CD14-positive monocyte (primary cell): ENCODE data around the gene KIF16B. TPM values are rescaled to one million over a fixed set of nuclear protein-coding genes. Genes with fewer than 3 reads are reported as not detected.

Source experiments
- DNase-seq, 3 donors: peaks; one replicate each; pipeline ENCODE4 v3.0.0-alpha.2; 2011 to 2022
- H2AFZ ChIP-seq: 2 replicates; pipeline ENCODE4 v1.6.0; 2012; ENCODE audit warnings: mild to moderate bottlenecking, low read depth, low read length, inconsistent platforms; ENCODE audit not compliant: insufficient read depth, poor library complexity, severe bottlenecking
- H3K27ac ChIP-seq, 2 donors: 1 replicate in 1 of 2; 2 replicates in 1 of 2; pipeline ENCODE4 v1.5.1; 2012 to 2013; ENCODE audit warnings: low read length in 2 of 2, control low read depth in 1 of 2, inconsistent platforms in 1 of 2, low read depth in 1 of 2, mild to moderate bottlenecking in 1 of 2
- H3K27me3 ChIP-seq, 2 donors: one replicate each; pipeline versions ENCODE4 v1.6.0 to v1.6.1; 2011 to 2013; ENCODE audit warnings: low read length in 2 of 2; ENCODE audit not compliant: control insufficient read depth in 2 of 2, insufficient read depth in 2 of 2
- H3K36me3 ChIP-seq, 2 donors: replicated peaks in 1 of 2; 1 replicate in 1 of 2; 2 replicates in 1 of 2; pipeline versions ENCODE4 v1.5.1 to v1.6.1; 2012 to 2013; ENCODE audit warnings: low read length in 2 of 2, control low read depth in 1 of 2, inconsistent platforms in 1 of 2, mild to moderate bottlenecking in 1 of 2; ENCODE audit not compliant: insufficient read depth in 2 of 2, control insufficient read depth in 1 of 2
- H3K4me1 ChIP-seq, 2 donors: 1 replicate in 1 of 2; 2 replicates in 1 of 2; pipeline versions ENCODE4 v1.5.1 to v1.6.1; 2012 to 2013; ENCODE audit warnings: low read length in 2 of 2, control low read depth in 1 of 2, inconsistent platforms in 1 of 2, mild to moderate bottlenecking in 1 of 2, moderate library complexity in 1 of 2; ENCODE audit not compliant: insufficient read depth in 2 of 2, control insufficient read depth in 1 of 2
- H3K4me2 ChIP-seq: replicated peaks from 2 replicates; pipeline ENCODE3; 2012; ENCODE audit warnings: low read length, moderate library complexity, mild to moderate bottlenecking; ENCODE audit not compliant: poor library complexity, severe bottlenecking; ENCODE audit errors: extremely low read depth
- H3K4me3 ChIP-seq, 3 experiments: fragments of 200-600 bp in 1 of 3; sonication (generic) in 1 of 3; replicated peaks in 1 of 3; 1 replicate in 2 of 3; 2 replicates in 1 of 3; pipeline ENCODE4 v1.5.1; 2011 to 2013; ENCODE audit warnings: low read length in 3 of 3, mild to moderate bottlenecking in 3 of 3, control low read depth in 2 of 3, low read depth in 2 of 3, inconsistent platforms in 1 of 3, moderate library complexity in 1 of 3
- H3K79me2 ChIP-seq: 2 replicates; pipeline ENCODE4 v1.6.0; 2012; ENCODE audit warnings: mild to moderate bottlenecking, control low read depth, inconsistent platforms, low read length, moderate library complexity; ENCODE audit not compliant: insufficient read depth
- H3K9ac ChIP-seq: 2 replicates; pipeline ENCODE4 v1.6.0; 2017; ENCODE audit warnings: low read length, mild to moderate bottlenecking; ENCODE audit not compliant: insufficient read depth, poor library complexity, severe bottlenecking
- H3K9me3 ChIP-seq, 2 donors: replicated peaks in 1 of 2; 1 replicate in 1 of 2; 2 replicates in 1 of 2; pipeline versions ENCODE4 v1.5.1 to v1.6.1; 2012 to 2013; ENCODE audit warnings: low read length in 2 of 2, control low read depth in 1 of 2; ENCODE audit not compliant: control insufficient read depth in 1 of 2, insufficient read depth in 1 of 2
- H4K20me1 ChIP-seq: 2 replicates; pipeline ENCODE4 v1.6.0; 2012; ENCODE audit warnings: mild to moderate bottlenecking, low read length, control low read depth, moderate library complexity; ENCODE audit not compliant: insufficient read depth
- H3K27ac Mint-ChIP-seq, 7 donors: one replicate each; pipeline ENCODE4 v1.8.0; 2020; ENCODE audit warnings: mild to moderate bottlenecking in 7 of 7, mixed read lengths in 7 of 7, moderate library complexity in 6 of 7, inconsistent platforms in 2 of 7
- H3K27me3 Mint-ChIP-seq, 3 donors: one replicate each; pipeline ENCODE4 v1.8.0; 2021 to 2022; ENCODE audit warnings: low read depth in 3 of 3, mild to moderate bottlenecking in 3 of 3, mixed read lengths in 3 of 3, moderate library complexity in 3 of 3, inconsistent platforms in 1 of 3
- H3K36me3 Mint-ChIP-seq, 2 donors: one replicate each; pipeline ENCODE4 v1.8.0; 2020; ENCODE audit warnings: mixed read lengths in 2 of 2, inconsistent platforms in 1 of 2, mild to moderate bottlenecking in 1 of 2
- H3K4me1 Mint-ChIP-seq: one replicate; pipeline ENCODE4 v1.8.0; 2020; ENCODE audit warnings: mild to moderate bottlenecking, mixed read lengths
- H3K4me3 Mint-ChIP-seq, 2 donors: one replicate each; pipeline ENCODE4 v1.8.0; 2020; ENCODE audit warnings: mild to moderate bottlenecking in 2 of 2, mixed read lengths in 2 of 2, moderate library complexity in 1 of 2
- H3K9me3 Mint-ChIP-seq, 7 donors: one replicate each; pipeline ENCODE4 v1.8.0; 2020 to 2022; ENCODE audit warnings: mixed read lengths in 7 of 7, mild to moderate bottlenecking in 6 of 7, moderate library complexity in 6 of 7, inconsistent platforms in 2 of 7
- WGBS: methylation state at CpG from one replicate; pipeline ENCODE4 v1.1.5; 2013; ENCODE audit warnings: missing lambda C conversion rate; ENCODE audit not compliant: insufficient coverage; 5-methylcytosine and 5-hydroxymethylcytosine counted together
- intact Hi-C, 2 donors: fragments of 100-400 bp; cut with micrococcal nuclease; formaldehyde crosslinking; loops; one replicate each; pipeline versions ENCODE4 v1.15.0 to v1.15.1; 2023
- polyA plus RNA-seq, 3 donors: library from polyadenylated mRNA; depleted of rRNA in 1 of 3; unstranded in 2 of 3; stranded (reverse) in 1 of 3; fragments of 300-500 nt in 2 of 3; fragments of >200 nt in 1 of 3; fragmentation: Illumina TruSeq in 2 of 3; gene quantifications; 1 replicate in 2 of 3; 2 replicates in 1 of 3; pipeline ENCODE4 v1.2.3, GENCODE V29; 2012 to 2021
- TF ChIP-seq, protein P1 (sequence below): fragments of 200-600 bp; IDR thresholded peaks from one replicate; pipeline ENCODE4 v1.8.0; 2022; ENCODE audit warnings: antibody characterized with exemption, mild to moderate bottlenecking

The KIF16B gene
- polyA plus RNA-seq, 3 donors, result 0.89 to 2.9 (median 2.8) TPM

DNA sequence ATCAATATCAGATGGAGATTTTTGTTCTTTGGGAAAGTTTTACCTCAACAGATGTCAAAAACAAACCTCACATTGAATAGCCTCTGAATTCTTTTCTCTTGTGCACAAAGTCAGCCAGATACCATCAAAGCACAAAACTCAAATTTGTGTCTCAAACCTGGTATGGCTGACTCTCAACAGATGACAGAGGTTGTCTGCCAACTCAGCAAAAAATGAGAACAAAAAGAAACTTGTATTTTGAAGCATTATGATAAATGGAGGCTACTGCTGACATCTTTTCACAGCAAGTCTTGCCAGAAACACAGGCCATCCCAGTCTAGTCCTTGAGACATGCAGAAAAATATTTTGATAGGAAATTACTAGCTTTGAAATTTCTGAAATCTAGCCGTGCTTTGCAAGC lies 79.8 kb downstream of the KIF16B start:
- no peaks in the 10 kb centered on the region for H3K9me3 ChIP-seq
- TF ChIP-seq, protein P1, sequence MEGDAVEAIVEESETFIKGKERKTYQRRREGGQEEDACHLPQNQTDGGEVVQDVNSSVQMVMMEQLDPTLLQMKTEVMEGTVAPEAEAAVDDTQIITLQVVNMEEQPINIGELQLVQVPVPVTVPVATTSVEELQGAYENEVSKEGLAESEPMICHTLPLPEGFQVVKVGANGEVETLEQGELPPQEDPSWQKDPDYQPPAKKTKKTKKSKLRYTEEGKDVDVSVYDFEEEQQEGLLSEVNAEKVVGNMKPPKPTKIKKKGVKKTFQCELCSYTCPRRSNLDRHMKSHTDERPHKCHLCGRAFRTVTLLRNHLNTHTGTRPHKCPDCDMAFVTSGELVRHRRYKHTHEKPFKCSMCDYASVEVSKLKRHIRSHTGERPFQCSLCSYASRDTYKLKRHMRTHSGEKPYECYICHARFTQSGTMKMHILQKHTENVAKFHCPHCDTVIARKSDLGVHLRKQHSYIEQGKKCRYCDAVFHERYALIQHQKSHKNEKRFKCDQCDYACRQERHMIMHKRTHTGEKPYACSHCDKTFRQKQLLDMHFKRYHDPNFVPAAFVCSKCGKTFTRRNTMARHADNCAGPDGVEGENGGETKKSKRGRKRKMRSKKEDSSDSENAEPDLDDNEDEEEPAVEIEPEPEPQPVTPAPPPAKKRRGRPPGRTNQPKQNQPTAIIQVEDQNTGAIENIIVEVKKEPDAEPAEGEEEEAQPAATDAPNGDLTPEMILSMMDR, result no peak
- Mint-ChIP-seq H3K9me3 (no peaks in the 10 kb centered on the region), H3K27me3 (no peaks in the 10 kb centered on the region), H3K4me1 (peaks cover 17% of the 10 kb centered on the region), H3K4me3 (no peak overlapping the region), H3K36me3 (peaks cover 8 to 24% of the 10 kb centered on the region in 2 donors), H3K27ac (no peak overlapping the region)
- intact Hi-C loops, result no loop called here
- no peaks in the 10 kb centered on the region for H4K20me1 ChIP-seq
- H3K4me1 ChIP-seq, result peaks cover 15 to 16% of the 10 kb centered on the region in 2 donors
- H3K4me2 ChIP-seq, result no peak overlapping the region
- WGBS, result no CpG with 5 or more reads among the region's 1 CpG
- H2AFZ ChIP-seq, result no peak overlapping the region
- H3K36me3 ChIP-seq, result peaks cover 0 to 6% of the 10 kb centered on the region in 2 donors
- no peak overlapping the region for H3K27ac ChIP-seq
- DNase-seq, result no peak
- no peak overlapping the region for H3K9ac ChIP-seq
- no peaks in the 10 kb centered on the region for H3K27me3 ChIP-seq
- no peak overlapping the region for H3K4me3 ChIP-seq
- H3K79me2 ChIP-seq, result no peaks in the 10 kb centered on the region

DNA sequence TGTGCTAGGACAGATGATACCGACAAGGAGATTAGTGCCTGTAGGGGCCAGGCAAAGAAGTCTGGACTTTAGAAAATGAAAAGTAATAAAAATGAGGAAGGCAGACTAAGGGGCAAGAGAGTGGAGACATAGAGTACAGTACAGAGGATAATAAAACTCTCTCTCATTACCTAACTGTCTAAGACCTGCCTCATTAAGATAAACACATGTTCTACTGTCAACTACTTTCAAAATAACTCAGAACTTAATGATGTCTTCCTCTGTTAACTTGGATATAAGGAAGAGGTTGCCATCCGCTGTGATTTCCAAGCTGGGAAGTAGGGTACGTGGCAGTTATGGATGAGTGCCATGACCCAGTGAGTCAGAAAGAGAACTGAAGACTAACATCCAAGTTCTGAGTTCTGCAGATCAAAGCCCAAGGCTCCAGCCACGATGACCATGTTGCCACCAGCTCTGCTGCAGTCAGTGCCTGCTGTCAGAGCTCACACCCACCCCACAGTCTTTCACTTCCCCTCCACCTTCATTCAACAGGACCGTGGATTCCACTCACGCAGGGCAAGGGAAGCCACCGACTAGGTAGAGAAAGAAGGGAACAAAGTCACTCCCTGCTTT lies 81.8 kb downstream of the KIF16B start:
- TF ChIP-seq, protein P1, result no peak
- Histone ChIP-seq H3K4me1 (peaks cover 15 to 16% of the 10 kb centered on the region in 2 donors), H3K79me2 (no peaks in the 10 kb centered on the region), H3K9ac (peak overlapping the region; percentile 0), H3K4me3 (peak overlapping the region in 1 of 3 experiments; percentile 49), H3K27me3 (no peaks in the 10 kb centered on the region), H3K36me3 (no peaks in the 10 kb centered on the region), H3K4me2 (peak overlapping the region; percentile 61), H3K27ac (peak overlapping the region in 1 of 2 donors; percentile 46), H2AFZ (peak overlapping the region; percentile 37), H4K20me1 (no peaks in the 10 kb centered on the region), H3K9me3 (no peaks in the 10 kb centered on the region)
- peak; percentile 10 to 62 (median 25) for DNase-seq
- Mint-ChIP-seq H3K36me3 (peaks cover 2 to 28% of the 10 kb centered on the region in 2 donors), H3K9me3 (no peaks in the 10 kb centered on the region), H3K27me3 (no peaks in the 10 kb centered on the region), H3K4me1 (peaks cover 17% of the 10 kb centered on the region), H3K4me3 (peak overlapping the region; percentile 45 to 87), H3K27ac (peak overlapping the region in 6 of 7 donors; percentile 15 to 82 (median 49))
- intact Hi-C loops, result no loop called here
- 13% methylated on average over 3 of the region's 7 CpGs for WGBS
